AG09309 (cell line): ENCODE results near the gene BABAM1.

Source experiments
- DNase-seq: peaks from one replicate; pipeline ENCODE4 v3.0.0-alpha.2; 2010; ENCODE audit warnings: low read depth
- H3K4me3 ChIP-seq: 2 replicates; pipeline ENCODE4 v1.5.1; 2011; ENCODE audit warnings: mild to moderate bottlenecking, low read depth, low read length, moderate library complexity; ENCODE audit not compliant: control insufficient read depth
- TF ChIP-seq, protein P1 (sequence below): IDR thresholded peaks from 2 replicates; pipeline ENCODE4 v1.5.1; 2011; ENCODE audit warnings: mild to moderate bottlenecking, low read depth, low read length, inconsistent platforms; ENCODE audit not compliant: insufficient read depth, control insufficient read depth; ENCODE audit errors: missing control alignments

The BABAM1 gene

DNA sequence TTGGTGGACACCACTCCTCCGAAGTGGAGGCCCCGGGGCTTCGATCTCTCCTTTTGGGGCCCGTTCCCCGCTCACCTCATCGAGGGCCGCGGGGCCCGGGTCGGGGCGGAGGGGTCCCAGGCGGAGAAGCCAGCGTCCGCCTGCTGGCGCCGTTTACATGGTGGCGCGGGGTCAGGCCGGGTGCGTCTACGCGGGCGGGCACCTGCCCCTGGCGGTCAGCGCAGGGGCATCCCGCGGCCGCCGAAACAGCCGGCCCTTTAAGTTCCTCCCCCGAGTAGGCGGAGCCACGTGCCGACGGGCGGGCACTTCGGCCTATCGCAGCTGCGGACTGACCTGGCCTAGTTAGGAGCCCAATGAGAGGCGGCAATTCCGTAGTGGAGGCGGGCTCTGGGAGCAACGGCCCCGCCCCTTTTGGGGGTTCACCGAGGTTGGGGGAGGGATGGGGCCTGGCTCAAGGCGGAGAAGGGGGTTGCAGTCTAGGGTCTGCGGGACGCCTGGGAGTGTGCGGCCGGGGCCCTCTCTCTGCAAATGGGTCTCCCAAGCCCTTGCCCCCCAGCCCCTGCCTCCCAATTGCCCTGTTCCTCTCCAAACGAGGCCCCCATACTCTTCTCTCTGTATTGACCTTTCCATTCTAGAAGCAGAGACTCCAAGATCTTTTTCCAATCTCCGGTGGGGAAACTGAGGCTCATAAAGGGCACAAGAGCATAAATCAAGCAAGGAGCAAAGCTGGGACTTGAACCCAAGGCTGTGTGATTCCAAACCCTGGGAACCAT is 36.1 kb downstream of the BABAM1 start, which contains the start of gene ABHD8:
Gene ABHD8, minus strand, starts transcription at position 259 of the 773 bp plus-strand sequence. CDS start 1,809 bp downstream, outside the sequence.
- TF ChIP-seq, protein P1, sequence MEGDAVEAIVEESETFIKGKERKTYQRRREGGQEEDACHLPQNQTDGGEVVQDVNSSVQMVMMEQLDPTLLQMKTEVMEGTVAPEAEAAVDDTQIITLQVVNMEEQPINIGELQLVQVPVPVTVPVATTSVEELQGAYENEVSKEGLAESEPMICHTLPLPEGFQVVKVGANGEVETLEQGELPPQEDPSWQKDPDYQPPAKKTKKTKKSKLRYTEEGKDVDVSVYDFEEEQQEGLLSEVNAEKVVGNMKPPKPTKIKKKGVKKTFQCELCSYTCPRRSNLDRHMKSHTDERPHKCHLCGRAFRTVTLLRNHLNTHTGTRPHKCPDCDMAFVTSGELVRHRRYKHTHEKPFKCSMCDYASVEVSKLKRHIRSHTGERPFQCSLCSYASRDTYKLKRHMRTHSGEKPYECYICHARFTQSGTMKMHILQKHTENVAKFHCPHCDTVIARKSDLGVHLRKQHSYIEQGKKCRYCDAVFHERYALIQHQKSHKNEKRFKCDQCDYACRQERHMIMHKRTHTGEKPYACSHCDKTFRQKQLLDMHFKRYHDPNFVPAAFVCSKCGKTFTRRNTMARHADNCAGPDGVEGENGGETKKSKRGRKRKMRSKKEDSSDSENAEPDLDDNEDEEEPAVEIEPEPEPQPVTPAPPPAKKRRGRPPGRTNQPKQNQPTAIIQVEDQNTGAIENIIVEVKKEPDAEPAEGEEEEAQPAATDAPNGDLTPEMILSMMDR: peak; percentile 16
- peak; percentile 78 for DNase-seq
- H3K4me3 ChIP-seq: peak within 1 kb of the TSS; percentile 81

DNA sequence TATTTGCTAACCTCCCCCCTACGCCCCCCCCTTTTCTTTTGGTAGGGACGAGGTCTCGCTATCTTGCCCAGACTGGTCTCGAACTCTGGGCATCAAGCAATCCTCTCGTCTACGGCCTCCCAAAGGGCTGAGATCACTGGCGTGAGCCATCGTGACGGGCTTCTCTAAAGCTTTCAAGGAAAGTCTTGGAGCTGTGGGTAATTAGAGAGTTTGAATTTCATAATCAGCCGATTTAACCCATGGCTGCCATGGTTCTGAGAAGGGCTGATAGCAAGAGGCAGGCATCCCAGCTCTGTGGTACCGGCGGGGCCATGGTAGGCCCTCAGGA is 36.7 kb downstream of the BABAM1 start:
- TF ChIP-seq, protein P1: no peak
- no peak overlapping the region for H3K4me3 ChIP-seq
- DNase-seq: no peak

DNA sequence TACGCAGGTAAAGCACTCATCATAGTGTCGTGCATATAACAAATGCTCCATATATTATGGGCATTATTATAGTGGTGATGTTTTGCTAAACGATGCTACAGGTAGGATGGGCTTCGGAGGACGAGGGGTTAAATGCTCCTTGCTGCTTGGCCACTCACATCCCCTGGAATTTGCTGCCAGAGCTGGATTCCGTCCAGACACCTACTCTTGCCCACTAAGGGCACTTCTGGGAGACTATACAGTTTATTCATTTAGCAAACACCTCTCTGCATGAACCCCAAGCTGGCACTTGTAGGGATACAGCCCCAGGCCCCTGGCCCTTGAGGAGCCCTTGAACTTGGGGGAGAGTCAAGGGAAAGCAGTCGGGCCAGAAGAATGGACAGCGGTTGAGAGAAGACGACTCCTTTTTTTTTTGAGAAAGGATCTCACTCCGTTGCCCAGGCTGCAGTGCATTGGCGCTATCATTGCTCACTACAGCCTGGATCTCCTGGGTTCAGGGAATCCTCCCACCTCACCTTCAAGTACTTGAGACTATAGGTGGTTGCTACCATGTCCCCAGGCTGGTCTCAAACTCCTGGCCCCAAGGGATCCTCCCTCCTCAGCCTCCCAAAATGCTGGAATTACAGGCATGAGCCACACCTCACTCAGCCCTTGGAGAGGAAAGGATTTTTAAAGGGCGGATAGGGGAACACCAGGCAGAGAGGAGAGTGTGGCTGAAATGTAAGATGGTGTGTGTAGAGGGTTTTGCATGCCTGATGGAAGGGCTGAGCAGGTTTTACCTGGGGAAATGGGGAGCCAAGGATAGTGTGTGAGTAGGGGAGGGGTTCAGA is 37.4 kb downstream of the BABAM1 start:
- TF ChIP-seq, protein P1: no peak
- H3K4me3 ChIP-seq: no peak overlapping the region
- DNase-seq: no peak

DNA sequence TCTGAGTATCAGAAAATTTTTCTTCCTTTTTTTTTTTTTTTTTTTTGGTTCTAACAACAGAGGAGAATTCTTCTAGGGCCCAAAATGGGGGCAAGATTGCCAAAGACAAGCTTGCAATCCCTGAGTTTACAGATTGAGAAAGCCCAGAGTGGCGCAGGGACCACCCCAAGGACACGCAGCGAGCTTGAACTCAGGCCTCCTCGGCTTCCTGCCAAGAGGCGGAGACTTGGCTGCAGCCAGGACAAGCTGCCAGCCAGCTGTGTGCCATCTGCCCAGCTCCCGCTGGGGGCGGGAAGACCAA is 37.9 kb downstream of the BABAM1 start:
- TF ChIP-seq, protein P1: no peak
- DNase-seq: no peak
- H3K4me3 ChIP-seq: peak overlapping the region; percentile 77

DNA sequence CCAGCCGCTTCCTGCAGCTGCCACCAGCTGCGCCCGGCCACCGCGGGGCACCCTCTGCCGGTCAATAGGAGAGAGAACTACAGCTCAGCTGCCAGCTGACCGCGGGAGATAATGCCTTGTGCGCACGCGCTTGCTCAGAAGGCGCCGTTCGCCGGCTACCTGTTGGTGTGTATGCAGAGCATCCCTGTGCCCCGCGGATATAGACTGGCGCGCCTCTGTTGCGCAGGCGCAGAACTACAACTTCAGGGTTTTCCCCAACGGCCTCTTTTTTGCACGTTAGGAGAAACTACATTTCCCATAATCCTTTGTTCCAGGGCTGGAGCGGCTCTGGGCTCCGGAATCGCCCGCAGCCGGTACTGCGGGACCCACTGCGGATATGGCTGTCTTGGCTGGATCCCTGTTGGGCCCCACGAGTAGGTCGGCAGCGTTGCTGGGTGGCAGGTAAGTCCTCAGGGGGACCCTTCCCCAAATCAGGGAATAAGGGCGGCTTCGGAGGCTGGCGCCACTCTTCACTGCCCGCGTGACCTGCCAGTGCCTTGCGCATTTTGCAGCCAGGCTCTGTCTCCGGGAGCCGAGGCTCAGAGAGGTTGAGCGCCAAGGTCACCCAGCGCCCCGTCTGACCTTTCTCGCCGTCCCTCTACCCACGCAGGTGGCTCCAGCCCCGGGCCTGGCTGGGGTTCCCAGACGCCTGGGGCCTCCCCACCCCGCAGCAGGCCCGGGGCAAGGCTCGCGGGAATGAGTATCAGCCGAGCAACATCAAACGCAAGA is 38.5 kb downstream of the BABAM1 start, which contains the start of gene MRPL34:
Gene MRPL34, plus strand, starts transcription at position 356 of the 768 bp plus-strand sequence. Its CDS starts 21 bp downstream, at position 377.
- TF ChIP-seq, protein P1: peak; percentile 78
- peak; percentile 96 for DNase-seq
- H3K4me3 ChIP-seq: peak within 1 kb of the TSS; percentile 77

DNA sequence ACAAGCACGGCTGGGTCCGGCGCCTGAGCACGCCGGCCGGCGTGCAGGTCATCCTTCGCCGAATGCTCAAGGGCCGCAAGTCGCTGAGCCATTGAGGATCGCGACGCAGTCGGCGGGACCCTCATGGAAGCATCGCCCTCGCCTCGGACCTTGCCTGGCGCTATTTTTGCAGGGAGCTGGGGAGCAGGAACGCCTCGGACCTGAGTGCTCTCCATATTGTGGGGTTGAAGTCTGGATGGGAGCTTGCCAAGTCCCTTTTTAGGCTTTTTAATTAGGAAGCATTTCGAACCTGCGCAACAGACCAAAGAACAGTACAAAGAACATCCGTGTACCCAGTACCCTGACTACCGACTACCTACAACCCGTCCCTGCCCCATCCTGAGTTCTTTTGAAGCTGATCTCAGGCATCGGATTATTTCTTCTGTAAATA is 39.1 kb downstream of the BABAM1 start:
- TF ChIP-seq, protein P1: no peak
- DNase-seq: no peak
- peak overlapping the region; percentile 77 for H3K4me3 ChIP-seq
